Measurements from ENCODE around the gene VDAC2.
"Not testable (repeated sequence)": the region's sequence is repeated elsewhere in the genome, so short reads cannot be mapped to it uniquely, and the experiment has no call there.

The VDAC2 gene

DNA sequence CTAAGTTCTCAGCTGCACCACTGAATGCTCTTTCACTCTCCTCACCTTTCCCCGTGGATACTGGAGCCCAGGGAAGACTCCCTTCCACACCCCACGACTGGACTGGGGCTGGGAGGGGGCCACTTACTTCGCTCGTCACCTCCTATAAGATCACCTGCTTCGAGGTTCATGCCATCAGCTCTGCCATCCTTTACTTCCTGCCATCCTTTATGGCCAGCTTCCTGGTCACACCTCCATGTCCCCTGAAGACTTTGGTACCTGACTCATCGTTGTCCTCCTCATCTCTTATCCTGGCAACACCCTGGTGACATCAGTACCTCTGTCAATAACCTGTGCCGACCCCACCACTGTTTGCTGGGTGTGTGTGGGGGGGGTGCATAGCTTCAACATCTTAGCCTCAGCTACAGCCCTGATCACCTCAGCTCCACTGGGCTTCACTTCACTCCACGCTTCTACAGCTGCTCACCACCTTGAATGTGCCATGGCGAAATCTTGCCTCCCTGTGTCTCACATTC is 8.7 kb upstream of the VDAC2 start:
- DNase-seq (ENCODE audit: low spot score), result no peak

DNA sequence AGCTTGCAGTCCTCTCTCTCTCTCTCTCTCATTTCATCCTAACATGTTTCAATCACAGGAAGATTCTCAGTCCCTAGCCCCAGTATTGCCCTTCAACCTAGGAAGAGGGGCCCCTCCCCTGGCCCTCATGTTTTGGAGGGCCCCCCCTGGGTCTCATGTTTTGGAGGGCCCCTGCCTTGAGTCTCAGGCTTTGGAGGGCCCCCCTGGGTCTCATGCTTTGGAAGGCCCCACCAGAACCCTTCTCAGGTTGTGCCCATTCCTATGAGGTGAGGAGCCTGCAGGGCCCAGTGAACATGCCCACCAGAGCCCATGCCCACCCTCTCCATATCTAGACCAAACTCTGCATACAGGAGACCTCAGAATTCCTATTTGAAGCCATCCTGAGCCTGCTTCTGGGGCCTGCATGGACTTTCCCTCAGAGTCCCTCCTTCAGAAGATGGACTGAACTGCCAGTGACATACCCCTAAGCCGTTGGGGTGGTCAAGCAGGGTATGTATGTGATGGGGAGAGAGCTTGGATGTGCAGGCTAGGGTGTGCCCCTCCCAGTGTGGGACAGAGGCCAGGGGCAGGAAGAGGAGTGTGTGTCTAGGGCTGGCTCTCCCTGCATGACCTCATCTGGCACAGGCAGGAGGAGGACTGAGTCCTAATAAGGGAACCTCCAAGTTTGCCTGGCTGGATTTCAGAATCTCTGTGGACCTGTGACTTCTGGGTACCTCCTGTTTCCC is 8.1 kb upstream of the VDAC2 start:
- no peak for DNase-seq (ENCODE audit: low spot score)

DNA sequence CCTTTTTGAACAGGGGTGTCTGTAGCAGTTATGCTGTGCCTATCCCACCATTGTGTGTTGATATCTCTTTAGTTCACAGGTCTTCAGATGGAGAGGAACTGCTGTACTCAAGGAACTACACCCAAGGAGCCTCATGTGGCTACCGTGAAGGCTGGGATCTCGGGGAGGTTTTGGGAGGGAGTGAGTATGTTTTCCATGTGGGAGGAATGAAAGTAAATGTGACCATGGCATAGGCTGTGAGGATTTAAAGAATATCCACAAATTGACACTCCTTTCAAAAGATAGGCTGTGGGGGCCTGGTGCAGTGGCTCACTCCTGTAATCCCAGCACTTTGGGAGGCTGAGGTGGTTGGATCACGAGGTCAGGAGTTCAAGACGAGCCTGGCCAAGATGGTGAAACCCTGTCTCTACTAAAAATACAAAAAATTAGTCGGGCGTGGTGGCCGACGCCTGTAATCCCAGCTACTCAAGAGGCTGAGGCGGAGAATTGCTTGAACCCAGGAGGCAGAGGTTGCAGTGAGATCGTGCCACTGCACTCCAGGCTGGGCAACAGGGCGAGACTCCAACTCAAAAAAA is 7.5 kb upstream of the VDAC2 start:
- not testable (repeated sequence) for DNase-seq (ENCODE audit: low spot score)

DNA sequence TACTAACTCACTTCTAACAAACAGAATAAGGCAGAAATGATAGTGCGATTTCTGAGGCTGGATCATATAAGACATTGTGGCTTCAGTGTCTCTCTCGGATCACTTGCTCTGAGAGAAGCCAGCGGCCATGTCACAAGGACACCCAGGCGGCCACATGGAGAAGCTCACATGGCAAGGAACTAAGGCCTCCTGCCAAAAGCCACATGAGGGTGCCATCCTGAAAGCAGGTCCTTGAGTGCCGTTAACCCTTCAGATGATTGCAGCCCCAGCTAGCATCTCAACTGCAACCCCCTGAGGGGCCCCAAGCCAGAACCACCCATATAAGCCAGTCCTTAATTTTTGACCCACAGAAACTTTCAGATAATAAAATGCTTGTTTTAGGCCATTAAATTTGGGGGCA is 6.9 kb upstream of the VDAC2 start:
- no peak for DNase-seq (ENCODE audit: low spot score)

DNA sequence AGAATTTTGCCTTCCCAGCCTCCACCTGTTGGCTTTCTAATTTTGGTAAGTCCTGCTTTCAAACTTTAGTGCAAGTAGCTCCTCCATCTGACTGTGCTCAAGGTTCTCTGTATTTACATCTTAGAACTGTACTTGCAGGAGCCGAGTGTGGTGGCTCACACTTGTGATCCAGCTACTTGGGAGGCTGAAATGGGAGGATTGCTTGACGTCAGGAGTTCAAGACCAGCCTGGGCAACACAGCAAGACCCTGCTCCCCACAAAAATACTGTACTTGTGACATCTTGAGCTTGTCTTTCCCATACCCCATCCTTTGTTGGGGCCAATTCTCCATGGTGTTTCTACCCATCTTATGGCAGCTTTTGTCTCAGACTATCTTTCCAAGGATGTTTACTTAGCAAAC is 4.7 kb upstream of the VDAC2 start:
- no peak for DNase-seq (ENCODE audit: low spot score)

DNA sequence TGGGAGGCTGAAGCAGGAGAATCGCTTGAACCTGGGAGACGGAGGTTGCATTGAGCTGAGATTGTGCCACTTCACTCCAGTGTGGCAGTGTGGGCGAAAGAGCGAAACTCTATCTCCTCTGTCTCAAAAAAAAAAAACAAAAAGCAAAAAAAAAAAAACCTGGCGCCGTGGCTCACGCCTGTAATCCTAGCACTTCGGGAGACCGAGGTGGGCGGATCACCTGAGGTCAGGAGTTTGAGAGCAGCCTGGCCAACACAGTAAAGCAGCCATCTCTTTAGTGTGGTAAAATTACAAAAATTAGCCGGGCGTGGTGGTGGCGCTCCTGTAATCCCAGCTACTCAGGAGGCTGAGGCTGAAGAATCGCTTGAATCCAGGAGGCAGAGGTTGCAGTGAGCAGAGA is 4.0 kb upstream of the VDAC2 start:
- not testable (repeated sequence) for DNase-seq (ENCODE audit: low spot score)

DNA sequence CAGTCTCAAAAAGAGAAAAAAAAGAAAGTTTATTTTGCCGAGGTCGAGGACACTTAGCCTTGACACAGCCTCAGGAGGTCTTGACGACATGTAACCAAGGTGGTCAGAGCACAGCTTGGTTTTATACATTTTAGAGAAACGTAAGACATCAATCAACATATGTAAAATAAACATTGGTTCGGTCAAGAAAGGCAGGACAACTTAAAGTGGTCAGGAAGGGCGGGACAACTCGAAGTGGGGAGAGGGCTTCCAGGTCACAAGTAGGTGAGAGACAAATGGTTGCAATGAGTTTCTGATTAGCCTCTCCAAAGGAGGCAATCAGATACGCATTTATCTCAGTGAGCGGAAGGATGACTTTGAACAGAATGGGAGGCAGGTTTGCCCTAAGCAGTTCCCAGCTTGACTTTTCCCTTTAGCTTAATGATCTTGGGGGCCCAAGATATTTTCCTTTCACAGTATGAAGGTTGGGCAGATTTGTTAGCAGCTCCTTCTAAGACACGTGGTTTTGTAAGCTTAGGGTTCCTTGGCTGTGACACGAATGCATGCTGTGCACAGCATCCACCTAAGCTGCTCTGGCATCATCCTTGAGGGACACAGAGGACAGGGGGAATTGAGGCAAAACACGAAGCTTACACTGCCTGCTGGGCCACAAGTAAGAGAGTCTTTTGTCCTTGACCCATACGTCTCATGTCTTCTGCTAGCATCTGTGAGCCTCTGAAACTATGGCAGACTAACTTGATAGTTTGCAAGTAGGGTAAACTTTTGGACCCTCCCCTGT is 3.3 kb upstream of the VDAC2 start:
- DNase-seq (ENCODE audit: low spot score), result no peak

DNA sequence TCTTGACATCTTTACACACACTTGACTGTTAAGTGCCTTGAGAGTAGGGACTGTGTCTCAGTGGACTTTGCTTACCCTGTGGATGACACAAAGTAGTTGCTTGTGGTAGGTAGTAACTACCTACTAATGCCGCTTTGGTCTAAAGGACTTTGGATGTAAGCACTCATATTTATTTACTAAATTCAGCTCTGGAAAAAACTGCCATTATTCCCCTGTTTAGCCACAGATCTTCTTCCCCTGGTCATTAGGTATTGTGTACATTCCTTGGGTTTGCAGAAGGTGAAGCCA is 2.8 kb upstream of the VDAC2 start:
- no peak for DNase-seq (ENCODE audit: low spot score)

DNA sequence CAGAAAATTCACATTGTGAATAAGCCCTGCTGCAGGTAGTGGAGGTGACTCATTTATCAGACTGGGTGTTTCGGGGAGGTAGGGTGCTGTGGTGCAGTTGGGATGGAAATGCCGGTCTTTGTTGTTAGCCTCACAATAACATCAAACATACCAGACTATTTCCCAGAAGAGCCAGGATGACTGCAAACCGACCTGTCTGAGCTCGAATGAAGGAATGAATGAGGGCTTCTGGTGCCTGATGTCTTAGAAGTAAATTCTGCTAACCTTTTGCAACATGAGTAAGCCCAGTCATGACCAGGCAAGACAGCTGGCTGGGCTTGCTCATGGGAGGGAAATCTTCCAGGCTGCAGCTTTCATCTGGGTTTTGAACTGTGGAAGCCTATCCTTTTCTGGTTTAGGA is 2.4 kb upstream of the VDAC2 start:
- no peak for DNase-seq (ENCODE audit: low spot score)

DNA sequence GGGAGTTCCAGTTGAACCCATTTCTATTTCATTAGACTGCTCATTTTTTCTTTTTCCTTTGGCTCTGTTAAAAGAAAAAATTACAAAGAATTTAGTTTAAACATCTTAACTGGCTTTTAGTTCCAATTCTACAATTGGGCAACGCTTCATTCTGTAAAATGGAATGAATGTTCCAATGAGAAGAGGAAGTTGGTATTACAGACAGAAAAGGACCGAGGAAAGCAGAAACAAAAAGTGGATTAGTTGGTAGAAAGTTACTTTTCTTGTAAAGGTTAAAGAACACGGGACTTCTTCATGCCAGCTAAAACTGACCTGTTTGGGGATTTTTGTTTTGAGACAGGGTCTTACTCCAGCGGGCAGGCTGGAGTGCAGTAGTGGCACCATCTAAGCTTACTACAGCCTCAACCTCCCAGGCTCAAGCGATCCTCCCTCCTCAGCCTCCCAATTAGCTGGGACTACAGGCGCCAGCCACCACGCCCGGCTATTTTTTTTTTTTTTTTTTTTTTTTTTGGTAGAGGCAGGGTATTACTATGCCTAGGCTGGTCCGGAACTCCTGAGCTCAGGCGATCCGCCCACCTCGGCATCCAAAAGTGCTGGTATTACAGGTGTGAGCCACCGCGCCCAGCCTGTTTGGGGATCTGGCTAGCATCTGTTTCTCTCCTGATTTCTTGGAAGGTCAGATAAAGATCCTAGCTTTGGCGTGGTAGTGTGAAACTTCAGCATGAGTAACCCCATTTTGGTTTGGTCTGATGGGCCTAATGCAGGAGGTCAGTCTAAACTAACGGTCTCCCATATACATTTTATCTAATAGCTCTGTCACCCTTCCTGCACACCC is 1.3 kb upstream of the VDAC2 start:
- DNase-seq (ENCODE audit: low spot score), result no peak

DNA sequence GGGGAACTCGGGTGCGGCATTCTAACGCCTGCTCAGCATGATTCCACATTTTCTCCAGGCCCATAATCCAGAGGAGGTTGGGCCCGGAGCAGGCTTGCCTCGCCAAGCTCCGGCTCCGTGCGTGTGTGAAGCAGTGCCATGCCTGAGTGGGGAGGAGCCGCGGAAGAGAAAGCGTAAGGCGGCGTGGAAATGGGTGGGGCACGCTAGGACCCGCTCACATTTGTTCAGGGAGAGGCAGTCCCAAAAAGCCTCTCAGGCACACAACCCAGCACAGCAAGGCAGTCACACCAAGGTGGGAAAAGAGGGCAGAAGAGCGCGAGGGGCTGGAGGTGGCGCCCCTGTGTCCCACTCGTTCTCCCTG is 695 bp upstream of the VDAC2 start:
- peak; percentile 79 for DNase-seq (ENCODE audit: low spot score)

DNA sequence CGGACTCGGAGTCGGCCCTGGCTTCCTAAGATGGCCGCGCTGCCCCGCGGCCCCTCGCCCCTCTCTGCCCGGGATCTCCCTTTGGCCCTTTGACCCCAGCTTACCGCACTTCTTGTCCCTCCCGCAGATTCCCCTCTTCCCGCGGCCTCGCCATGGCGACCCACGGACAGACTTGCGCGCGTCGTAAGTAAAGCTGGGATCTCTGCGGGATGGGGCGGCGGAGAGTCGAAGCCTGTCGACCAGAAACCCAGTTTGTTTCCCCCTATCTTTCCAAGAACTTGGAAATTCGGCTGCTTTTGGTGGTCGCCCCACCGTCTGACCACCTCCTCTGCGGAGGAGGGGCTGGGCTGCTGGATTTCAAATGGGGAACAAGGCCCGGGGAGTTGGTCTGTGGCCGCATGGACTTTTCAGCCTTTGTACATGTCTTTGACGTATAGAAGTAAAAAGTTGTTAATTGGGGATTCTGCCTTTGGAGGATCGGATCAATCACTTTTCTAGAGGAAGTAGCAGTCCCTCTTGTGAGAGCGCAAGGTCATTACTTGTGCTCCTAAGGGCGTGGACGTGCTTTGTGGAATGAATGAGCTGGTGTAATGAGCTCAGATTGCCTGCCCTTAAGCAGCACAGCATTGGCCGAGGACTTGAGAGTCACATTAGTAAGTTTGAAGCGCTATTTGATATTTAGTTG is 553 bp downstream of the VDAC2 start:
- DNase-seq (ENCODE audit: low spot score), result no peak

DNA sequence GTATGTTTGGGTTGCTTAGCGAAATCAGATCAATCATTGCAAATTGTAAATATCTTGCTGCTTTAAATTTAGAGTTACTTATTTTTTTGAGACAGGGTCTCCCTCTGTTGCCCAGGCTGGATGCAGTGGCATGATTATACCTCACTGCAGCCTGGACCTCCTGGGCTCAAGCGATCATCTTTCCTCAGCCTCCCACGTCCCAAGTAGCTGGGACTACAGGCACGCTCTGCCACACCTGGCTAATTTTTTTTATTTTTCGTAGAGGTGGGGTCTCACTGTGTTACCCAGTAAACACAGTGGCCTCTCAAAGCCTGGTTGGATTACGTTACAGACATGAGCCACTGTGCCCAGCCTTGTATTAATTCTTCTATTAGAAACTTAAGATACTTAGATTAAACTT is 1.7 kb downstream of the VDAC2 start:
- DNase-seq (ENCODE audit: low spot score), result no peak

DNA sequence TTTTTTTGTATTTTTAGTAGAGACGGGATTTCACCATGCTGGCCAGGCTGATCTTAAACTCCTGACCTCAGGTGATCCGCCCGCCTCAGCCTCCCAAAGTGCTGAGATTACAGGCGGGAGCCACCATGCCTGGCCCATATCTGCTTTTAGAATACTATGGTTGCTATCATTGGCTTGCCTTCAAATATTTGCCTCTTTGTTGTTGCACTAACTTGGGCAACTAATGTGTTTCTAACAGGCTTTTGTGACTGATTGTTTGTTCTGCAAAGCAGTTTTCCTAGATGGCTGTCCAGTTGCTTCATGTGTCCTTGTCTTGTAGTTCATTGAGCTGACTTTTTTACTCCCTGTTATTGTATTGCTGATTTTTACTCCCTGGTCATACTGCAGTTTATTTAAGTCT is 9.7 kb downstream of the VDAC2 start:
- no peak for DNase-seq (ENCODE audit: low spot score)

DNA sequence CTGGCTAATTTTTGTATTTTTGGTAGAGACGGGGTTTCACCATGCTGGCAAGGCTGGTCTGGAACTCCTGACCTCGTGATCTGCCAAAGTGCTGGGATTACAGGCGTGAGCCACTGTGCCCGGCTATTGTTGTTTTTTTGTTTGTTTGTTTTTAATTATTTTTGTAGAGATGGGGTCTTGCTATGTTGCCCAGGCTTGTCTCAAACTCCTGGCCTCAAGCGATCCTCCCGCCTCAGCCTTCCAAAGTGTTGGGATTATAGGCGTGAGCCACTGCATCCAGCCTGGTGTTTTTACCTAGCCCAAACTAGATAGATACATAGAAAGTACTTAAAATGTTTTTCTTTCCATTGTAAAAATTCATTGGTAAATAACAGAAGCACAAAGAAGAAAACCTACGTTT is 10.9 kb downstream of the VDAC2 start:
- not testable (repeated sequence) for DNase-seq (ENCODE audit: low spot score)

DNA sequence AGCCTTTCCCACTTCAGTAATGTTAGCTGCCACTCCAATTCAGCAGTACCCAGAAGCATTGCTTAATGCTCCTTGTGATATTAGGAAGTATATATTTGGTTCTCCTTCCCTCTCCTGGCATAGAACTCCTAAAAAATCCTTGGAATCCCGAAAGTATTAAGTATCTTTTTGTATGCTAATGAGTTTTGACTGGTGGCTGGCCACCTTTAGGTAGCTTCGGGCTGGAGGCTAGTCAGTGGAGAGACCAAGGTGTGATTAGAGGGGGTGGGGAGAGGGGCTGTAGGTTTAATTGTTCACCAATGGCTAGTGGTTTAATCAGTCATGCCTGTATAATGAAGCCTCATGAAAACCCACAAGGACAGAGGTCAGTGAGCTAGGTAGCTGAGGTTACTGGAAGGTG is 12.9 kb downstream of the VDAC2 start:
- no peak for DNase-seq (ENCODE audit: low spot score)

DNA sequence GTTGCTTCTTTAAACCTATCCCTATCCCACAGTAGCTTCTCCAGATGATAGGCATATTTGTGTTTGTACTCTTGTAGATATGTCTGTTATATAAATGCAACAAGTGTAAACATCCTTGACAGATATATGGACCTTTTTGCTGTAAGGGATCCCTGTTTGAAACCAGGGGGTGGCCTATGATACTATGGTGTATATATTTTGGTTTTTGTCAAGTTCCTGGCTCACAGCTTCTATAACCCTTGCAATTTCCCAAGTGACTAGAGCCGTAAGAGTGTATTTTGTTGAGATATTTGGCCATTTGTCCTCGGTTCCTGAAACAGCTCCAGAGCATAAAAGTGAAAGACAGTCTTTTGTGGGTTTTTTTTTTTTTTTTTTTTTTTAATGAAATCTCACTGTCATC is 15.5 kb downstream of the VDAC2 start:
- no peak for DNase-seq (ENCODE audit: low spot score)

DNA sequence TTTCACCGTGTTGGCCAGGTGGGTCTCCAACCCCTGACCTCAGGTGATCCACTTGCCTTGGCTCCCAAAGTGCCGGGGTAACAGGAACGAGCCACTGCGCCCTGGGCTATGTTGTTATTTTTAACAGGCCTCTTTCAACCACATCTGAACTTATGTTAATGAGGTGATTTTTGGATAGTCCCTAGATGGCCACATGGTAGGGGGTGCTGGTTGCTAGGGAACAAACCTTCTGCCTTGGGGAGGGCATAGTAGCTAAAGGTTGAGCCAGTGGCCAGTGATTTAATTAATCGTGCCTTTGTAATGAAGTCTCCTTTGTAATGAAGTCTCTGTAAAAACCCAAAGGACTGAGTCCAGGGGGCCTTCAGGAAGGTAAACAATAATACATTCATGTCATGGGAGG is 16.1 kb downstream of the VDAC2 start:
- no peak for DNase-seq (ENCODE audit: low spot score)

DNA sequence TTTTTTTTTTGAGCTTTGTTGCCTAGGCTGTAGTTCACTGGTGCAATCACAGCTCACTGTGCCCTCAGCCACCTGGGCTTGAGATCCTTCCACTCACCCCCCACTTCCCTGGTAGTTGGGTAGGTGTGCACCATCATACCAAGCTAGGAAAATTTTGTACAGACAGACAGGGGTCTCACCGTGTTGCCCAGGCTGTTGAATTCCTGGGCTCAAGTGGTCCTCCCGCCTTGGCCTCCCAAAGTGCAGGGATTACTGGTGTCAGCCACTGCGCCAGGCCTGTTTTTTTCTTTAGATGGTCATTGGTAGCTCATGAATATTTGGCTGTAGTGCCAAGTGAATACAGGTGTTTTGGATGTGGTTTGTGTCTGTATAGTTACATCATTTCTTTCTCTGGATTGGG is 17.7 kb downstream of the VDAC2 start:
- no peak for DNase-seq (ENCODE audit: low spot score)

DNA sequence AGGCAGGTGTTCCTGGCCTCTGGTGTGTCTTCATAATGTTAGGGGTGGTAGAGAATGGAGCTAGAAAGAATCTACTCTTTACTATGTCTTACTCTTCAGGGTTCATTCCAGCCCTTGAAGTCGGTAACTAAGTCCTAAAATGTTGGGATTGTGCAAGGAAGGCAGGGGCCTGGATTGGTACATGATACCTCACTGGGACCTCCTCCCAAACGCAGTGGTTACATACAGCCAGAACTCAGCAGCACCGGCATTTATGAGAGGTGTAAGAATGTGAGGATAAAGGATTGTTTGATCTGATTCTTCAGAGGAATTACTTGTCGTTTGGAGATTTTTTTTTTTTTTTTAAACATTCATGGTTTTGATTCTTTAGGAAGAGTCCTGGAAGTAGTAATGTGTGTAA is 18.2 kb downstream of the VDAC2 start:
- no peak for DNase-seq (ENCODE audit: low spot score)

DNA sequence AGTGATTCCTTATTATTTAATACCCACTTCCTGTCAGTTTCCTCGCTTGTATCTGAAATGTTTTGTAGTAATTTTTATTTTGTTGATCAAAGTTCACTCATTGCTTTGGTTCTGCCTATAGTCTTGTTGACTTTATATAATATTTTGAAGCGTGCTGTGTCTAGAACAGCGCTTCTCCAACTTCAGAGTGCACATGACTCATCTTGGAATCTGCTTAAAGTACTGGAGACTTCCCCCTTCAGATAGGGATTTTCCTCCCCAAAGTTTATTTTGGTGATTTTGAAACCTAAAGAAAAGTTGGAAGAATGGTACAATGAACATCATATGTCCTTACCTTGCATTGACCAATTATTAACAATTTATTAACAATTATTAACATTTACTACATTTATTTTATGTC is 19.4 kb downstream of the VDAC2 start:
- DNase-seq (ENCODE audit: low spot score), result no peak

DNA sequence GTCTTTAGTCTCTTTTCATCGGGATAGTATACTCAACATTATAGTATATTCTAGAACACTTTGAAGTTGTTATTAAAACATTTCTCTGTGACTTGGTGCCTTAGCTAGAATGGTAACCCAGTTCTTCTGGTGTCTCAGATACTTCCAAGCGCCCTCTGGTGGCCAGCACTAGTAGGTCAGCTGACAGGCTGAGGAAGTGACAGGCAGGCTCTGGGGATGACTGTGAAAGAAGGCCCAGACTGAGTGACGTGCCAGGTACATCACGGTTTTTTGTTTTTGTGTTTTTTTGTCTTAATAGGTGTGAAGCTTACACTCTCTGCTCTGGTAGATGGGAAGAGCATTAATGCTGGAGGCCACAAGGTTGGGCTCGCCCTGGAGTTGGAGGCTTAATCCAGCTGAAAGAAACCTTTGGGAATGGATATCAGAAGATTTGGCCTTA is 20.0 kb downstream of the VDAC2 start:
- DNase-seq (ENCODE audit: low spot score), result peak; percentile 92
